HG03159 (cell line): Measurements from ENCODE around the gene NAP1L4.
"Not testable (repeated sequence)": the region's sequence is repeated elsewhere in the genome, so short reads cannot be mapped to it uniquely, and the experiment has no call there.

Experiments
- ATAC-seq: cut with Tn5 transposase; IDR thresholded peaks from one replicate; pipeline ENCODE4 v1.9.1; 2021; ENCODE audit warnings: mild to moderate bottlenecking, moderate library complexity; ENCODE audit not compliant: unreplicated experiment

NAP1L4 gene

GRCh38 chr11:2940147-2940920 lies 51.8 kb downstream of the NAP1L4 start:
- no peak for ATAC-seq

DNA sequence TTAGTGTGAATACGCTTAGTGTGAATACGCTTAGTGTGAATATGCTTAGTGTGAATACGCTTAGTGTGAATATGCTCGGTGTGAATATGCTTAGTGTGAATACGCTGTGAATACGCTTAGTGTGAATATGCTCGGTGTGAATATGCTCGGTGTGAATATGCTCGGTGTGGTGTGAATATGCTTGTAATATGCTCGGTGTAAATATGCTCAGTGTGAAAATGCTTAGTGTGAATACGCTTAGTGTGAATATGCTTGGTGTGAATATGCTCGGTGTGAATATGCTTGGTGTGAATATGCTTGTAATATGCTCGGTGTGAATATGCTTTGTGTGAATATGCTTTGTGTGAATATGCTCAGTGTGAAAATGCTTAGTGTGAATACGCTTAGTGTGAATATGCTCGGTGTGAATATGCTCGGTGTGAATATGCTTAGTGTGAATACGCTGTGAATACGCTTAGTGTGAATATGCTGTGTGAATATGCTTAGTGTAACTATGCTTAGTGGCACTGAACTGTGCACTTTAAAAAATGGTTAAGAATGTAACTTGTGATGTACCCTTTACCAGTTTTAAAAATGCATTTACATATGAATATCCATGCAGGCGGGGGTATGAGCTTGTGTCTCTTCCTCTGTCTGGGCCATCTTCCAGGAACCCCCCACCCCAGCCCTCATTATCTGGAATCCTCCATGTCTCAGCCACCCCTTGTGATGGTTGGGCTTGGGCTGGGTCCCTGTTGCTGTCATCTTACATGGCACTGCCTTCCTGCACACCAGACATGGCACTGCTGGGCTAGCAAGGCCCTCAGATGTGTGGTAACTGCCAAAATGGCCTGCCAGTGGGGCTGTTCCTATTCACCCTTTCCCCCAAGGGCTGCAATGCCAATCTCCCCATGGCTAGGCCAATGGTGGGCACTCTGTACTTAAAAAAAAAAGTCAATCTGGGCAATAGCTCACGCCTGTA lies 53.4 kb downstream of the NAP1L4 start:
- not testable (repeated sequence) for ATAC-seq

DNA sequence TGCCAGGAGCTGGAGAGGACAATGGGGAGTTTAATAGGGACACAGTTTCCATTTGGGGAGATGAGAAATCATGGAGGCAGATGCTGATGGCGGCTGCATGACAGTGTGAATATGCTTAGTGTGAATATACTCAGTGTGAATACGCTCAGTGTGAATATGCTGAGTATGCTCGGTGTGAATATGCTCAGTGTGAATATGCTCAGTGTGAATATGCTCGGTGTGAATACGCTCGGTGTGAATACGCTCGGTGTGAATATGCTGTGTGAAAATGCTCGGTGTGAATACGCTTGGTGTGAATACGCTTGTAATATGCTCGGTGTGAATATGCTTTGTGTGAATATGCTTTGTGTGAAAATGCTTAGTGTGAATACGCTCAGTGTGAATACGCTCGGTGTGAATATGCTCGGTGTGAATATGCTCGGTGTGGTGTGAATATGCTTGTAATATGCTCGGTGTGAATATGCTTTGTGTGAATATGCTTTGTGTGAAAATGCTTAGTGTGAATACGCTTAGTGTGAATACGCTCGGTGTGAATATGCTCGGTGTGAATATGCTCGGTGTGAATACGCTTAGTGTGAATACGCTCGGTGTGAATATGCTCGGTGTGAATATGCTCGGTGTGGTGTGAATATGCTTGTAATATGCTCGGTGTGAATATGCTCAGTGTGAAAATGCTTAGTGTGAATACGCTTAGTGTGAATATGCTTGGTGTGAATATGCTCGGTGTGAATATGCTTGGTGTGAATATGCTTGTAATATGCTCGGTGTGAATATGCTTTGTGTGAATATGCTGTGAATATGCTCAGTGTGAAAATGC lies 54.3 kb downstream of the NAP1L4 start:
- not testable (repeated sequence) for ATAC-seq

DNA sequence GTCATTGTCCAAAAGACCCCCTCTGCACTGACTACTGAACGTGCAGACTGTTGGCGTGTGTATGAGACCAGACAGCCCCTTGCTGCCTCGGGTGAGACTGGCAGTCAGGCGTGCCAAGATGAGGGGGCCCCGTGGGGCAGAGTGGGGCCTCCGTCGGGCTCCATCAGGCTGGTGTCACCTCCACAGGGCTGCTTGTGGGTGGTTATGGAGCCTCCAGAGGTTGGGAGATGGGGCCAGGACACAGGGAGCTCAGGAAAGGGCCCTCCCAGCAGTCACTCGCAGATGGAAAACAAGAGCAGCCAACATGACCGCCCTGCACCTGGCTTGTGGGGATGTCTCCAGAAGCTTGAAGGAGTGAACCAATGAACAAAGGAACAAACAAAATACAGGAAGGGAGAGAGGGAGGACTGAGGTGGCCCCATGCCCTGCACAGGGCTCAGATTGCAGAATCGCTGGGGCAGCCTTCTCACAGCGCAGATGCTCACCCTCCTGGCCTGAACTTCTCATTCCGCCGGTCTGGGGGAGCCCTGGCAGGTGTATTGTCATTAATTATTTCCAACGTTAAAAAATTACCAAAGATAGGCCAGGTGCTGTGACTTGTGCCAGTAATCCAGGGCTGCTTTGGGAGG lies 57.4 kb downstream of the NAP1L4 start:
- ATAC-seq = no peak

DNA sequence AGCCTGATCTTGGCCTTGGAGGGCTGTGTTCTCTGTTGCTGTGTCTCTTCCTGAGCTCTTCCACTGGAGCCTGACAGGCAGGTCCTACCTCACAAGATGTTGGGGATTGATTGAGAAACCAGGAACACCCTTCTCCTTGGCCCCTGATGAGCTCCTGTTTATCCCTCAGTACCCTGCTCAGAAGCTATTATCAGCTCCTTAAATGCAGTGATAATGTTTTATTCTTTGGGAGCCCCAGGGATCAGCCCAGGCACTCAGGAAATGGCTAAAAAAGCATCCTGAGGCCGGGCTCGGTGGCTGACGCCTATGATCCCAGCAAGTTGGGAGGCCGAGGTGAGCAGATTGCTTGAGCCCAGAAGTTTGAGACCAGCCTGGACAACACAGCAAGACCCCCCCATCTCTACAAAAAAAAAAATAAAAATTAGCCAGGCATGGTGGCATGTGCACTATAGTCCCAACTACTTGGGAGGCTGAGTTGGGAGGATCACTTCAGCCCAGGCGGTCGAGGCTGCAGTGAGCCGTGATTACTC lies 58.0 kb downstream of the NAP1L4 start:
- ATAC-seq = no peak

GRCh38 chr11:2933375-2934020 lies 58.6 kb downstream of the NAP1L4 start:
- ATAC-seq = no peak

DNA sequence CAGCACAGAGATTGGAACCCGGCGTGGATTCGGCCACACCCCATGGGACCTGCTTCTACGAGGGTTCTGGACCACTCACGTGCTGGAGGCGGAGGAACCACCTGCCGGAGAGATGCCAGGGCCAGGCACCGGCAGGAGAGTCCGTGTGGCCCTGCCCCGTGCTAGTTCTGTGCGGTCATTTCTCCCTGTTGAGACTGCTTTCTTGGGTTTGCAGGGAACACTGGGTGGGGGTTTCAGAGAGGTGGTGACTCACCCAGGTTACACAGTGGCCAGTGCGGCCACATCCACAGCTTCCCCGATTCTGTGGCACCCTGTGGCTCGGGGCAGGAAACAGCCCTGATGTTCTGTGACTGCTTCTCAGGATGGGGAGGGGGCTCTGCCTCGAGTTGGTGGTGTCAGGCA lies 59.3 kb downstream of the NAP1L4 start:
- no peak for ATAC-seq

- ATAC-seq = no peak
These were observed 60.1 kb downstream of the NAP1L4 start for GRCh38 chr11:2931771-2932738.

- no peak for ATAC-seq
These were observed 60.7 kb downstream of the NAP1L4 start for GRCh38 chr11:2931420-2931746.

- no peak for ATAC-seq
These were observed 61.3 kb downstream of the NAP1L4 start for GRCh38 chr11:2930704-2931419.

DNA sequence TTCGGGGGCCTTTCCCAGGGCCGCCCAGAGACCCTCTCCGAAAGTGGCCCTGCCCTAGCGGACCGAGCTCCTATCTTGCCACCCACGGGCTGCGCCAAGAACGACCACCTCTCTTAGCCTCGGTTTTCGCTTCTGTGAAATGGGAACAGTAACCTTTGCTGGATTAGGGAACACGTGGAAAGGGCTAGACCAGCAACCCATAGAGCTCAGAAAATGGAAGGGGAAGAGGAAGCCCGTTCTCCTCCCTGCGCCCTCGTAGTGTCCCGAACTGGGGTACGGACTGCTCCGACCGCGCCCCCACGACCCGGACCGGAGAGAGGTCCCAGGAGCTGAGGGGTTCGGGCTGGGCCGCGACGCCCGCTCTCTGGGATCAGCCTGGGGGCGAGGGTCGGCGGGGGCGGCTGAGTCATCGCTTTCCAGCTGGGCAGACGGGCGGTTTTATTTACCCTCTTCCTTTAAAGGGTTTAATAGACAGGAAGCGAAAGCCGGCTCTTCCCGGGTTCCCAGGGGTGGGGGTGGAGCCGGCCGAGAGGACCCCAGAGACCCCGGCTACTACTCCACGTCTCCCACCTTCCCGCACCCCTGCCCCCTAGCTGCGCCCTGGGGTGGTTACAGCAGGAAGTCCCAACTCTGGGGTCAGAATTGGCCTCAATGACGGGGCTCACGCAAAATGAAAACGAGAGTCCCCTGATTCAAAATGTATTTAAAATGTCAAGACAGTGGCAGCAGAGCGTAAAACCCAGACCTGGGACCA lies 62.0 kb downstream of the NAP1L4 start:
- no peak for ATAC-seq

DNA sequence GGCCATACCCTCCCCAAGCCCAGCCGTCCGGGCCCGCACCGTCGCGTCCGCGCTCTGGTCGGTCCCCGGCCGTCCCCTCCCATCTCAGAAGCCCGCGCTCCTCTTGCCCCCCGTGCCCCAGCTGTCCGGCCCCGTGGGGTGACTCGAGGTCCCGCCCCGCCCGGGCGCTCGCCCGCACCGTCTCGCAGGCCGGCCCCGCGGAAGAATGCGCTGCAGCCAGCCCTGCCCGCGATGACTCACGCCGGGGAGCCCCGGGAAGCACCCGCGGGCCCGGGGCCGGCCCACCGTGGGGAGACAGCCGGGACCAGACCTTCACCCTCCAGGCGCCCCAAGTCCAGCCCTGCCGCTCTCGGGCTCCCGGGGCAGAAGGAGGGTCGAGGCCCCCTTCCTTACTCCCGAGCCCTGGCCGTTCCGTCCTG lies 62.6 kb downstream of the NAP1L4 start:
- ATAC-seq = no peak

DNA sequence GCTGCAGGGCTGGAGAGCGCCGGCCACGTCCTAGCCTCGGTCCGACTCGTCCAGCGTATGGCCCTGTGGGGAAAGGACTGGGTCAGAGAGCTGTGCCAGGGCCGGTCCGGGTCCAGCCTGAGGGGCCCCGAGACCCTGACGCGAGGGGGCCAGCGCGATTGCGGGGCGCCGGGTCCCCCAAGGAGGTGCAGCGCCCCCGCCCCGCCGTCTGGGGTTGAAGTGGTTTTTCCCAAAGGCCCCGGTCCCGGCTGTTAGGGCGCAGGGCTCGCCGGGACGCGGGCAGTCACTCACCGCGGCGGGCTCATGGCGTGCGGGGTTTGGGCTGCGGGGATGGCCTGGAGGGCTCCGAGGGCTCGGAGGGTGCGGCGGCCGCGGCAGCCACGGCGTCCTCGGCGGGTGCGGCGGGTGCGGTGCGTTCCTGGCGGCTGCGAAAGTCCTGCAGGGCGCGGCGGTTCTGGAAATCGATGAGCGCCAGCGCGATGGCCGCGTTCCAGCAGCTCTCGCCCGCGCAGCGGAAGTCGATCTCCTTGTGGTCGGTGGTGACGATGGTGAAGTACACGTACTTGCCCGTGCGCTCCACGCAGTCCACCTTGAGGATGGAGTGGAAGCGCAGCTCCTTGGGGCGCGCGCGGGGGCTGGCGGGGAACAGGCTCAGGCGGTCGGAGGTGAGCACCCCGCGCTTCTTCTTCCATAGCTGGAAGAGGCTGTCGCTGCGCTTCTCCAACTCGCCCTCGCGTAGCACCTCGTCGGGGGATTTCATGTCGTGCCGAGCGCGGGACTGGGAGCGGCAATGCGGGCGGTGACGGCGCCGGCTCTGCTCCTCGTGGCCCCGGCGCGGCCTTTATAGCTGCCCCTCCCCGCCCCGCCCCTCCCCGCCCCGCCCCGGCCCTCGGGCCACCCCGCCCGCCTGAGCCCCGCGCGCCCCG lies 63.3 kb downstream of the NAP1L4 start, which contains the start of gene PHLDA2:
TSS of gene PHLDA2 (minus strand) at position 816 of the 926 bp plus-strand sequence. CDS start at position 760, 56 bp downstream.
- no peak for ATAC-seq

GRCh38 chr11:2927851-2928604 lies 64.1 kb downstream of the NAP1L4 start:
- no peak for ATAC-seq

DNA sequence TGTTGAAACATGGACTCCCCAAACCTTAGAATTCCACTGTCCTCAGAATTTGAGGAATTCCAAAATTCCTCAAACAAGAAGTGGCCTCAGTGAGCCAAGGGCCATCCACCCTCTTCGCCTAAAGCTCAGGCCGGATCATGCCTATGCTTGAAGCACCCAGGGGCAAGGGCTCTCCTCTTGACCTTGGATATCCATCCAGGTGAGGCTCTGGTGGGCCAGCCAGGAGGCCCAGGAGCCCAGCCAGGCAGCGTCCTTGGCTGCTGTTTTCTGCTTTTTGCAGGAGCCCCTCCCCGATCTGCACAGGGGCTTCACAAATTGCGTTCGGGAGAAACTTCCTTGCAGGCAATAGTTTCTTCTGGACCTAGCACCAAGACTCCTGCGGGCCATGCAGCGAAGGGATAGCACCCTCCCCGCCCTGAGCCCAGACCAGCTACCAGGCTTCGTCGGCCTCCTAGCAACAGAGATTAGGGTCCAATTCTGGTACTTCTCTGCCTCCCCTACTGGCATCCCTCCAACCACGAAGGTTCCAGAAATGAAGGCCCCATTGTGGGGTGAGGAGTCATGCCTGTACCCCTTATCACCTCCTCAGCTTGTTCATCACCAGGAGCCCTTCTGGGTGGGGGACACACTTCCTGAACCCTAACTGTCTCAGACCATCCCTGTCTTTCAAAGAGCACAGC lies 64.9 kb downstream of the NAP1L4 start:
- ATAC-seq = no peak
